Mucosa of descending colon (tissue), 3 donors: ENCODE results near the gene LDLRAP1. TPM values are rescaled to one million over a fixed set of nuclear protein-coding genes. Genes with fewer than 3 reads are reported as not detected.

ENCODE experiments used
- ATAC-seq: fragments of 200-7000 bp; cut with Tn5 transposase; one replicate; pipeline ENCODE4 v1.9.1; 2020; ENCODE audit warnings: mild to moderate bottlenecking, moderate library complexity
- DNase-seq, 3 donors: peaks; one replicate each; pipeline ENCODE4 v3.0.0-alpha.2; 2020
- H3K36me3 ChIP-seq: fragments of 200-600 bp; one replicate; pipeline ENCODE4 v1.8.0; 2021; ENCODE audit warnings: low read depth, mild to moderate bottlenecking
- H3K4me1 ChIP-seq: fragments of 200-600 bp; one replicate; pipeline ENCODE4 v1.8.0; 2021; ENCODE audit warnings: low read depth, mild to moderate bottlenecking
- H3K4me3 ChIP-seq: fragments of 200-600 bp; one replicate; pipeline ENCODE4 v1.8.0; 2021; ENCODE audit warnings: mild to moderate bottlenecking
- H3K9me3 ChIP-seq: fragments of 200-600 bp; one replicate; pipeline ENCODE4 v1.8.0; 2021; ENCODE audit warnings: mild to moderate bottlenecking
- CTCF ChIP-seq: fragments of 200-600 bp; IDR thresholded peaks from one replicate; pipeline ENCODE4 v1.8.0; 2022; ENCODE audit warnings: antibody characterized with exemption, mild to moderate bottlenecking
- intact Hi-C, 2 donors: fragments of 100-400 bp; cut with DNase I in 1 of 2; cut with micrococcal nuclease in 1 of 2; formaldehyde crosslinking; loops; one replicate each; pipeline versions ENCODE4 v1.11.0 to v1.11.1; 2022; cut with DNase I, micrococcal nuclease
- total RNA-seq, 3 donors: library from RNA; stranded (reverse); fragmentation: NEBNext Ultra II Directional in 2 of 3; extraction: Animal tissue kit (Norgen Biotek cat#: 25700) in 2 of 3; gene quantifications; one replicate each; pipeline versions ENCODE4 v1.2.1 to v1.2.4, GENCODE V29; 2021 to 2023
- donor health status: DM: no; HTN: no; CAD: no; lungs with moderate emphysema.
- donor health status: DM: no; HTN: no; CAD: no.
- donor health status: DM: no; HTN: yes; CAD: no.

The LDLRAP1 gene
- total RNA-seq, 3 donors from 2014 or later: 31.0 to 43.5 (median 37.0) TPM

- TF ChIP-seq CTCF: no peak
- no peaks in the 10 kb centered on the region for H3K9me3 ChIP-seq
- H3K4me1 ChIP-seq: peaks cover 16% of the 10 kb centered on the region
- intact Hi-C loops: no loop called here
- no peak overlapping the region for H3K4me3 ChIP-seq
- no peak for ATAC-seq
- H3K36me3 ChIP-seq: no peaks in the 10 kb centered on the region
- DNase-seq: no peak
Observed at GRCh38 chr1:25543005-25543424, 391 bp upstream of the LDLRAP1 start.

- intact Hi-C loops: no loop called here
- DNase-seq: peak in 1 of 3 donors; percentile 59
- peak overlapping the region; percentile 83 for H3K4me3 ChIP-seq
Observed at GRCh38 chr1:25544243-25544764, 898 bp downstream of the LDLRAP1 start.

GRCh38 chr1:25544819-25545218, 1.4 kb downstream of the LDLRAP1 start:
- H3K36me3 ChIP-seq: no peaks in the 10 kb centered on the region
- H3K9me3 ChIP-seq: no peaks in the 10 kb centered on the region
- DNase-seq (peak in 2 of 3 donors; percentile 63 to 72), ATAC-seq (peak; percentile 15)
- no peak for TF ChIP-seq CTCF
- no peak overlapping the region for H3K4me3 ChIP-seq
- intact Hi-C loops: no loop called here
- H3K4me1 ChIP-seq: peaks cover 33% of the 10 kb centered on the region

More at GRCh38 chr1:25544243-25544764, 898 bp downstream of the LDLRAP1 start:
- Histone ChIP-seq H3K9me3 (no peaks in the 10 kb centered on the region), H3K36me3 (no peaks in the 10 kb centered on the region), H3K4me1 (peaks cover 28% of the 10 kb centered on the region)
- peak; percentile 6 for ATAC-seq
- TF ChIP-seq CTCF: no peak

- Histone ChIP-seq H3K4me1 (peaks cover 42% of the 10 kb centered on the region), H3K4me3 (no peak overlapping the region), H3K36me3 (no peaks in the 10 kb centered on the region), H3K9me3 (no peaks in the 10 kb centered on the region)
- DNase-seq (no peak), ATAC-seq (no peak)
- TF ChIP-seq CTCF: no peak
- intact Hi-C loops: no loop called here
Observed at GRCh38 chr1:25545767-25546166, 2.4 kb downstream of the LDLRAP1 start.

GRCh38 chr1:25546193-25546592, 2.8 kb downstream of the LDLRAP1 start:
- DNase-seq (no peak), ATAC-seq (no peak)
- intact Hi-C loops: no loop called here
- TF ChIP-seq CTCF: no peak
- Histone ChIP-seq H3K4me3 (no peak overlapping the region), H3K36me3 (no peaks in the 10 kb centered on the region), H3K4me1 (peaks cover 45% of the 10 kb centered on the region), H3K9me3 (no peaks in the 10 kb centered on the region)

- ATAC-seq: no peak
- Histone ChIP-seq H3K9me3 (no peaks in the 10 kb centered on the region), H3K4me1 (peaks cover 44% of the 10 kb centered on the region), H3K4me3 (no peak overlapping the region), H3K36me3 (no peaks in the 10 kb centered on the region)
- intact Hi-C loops: no loop called here
- no peak for DNase-seq
- no peak for TF ChIP-seq CTCF
Observed at GRCh38 chr1:25548601-25549000, 5.2 kb downstream of the LDLRAP1 start.
